ENCODE data around the gene PPARD.

- TF ChIP-seq CTCF (IDR thresholded peaks at IDR 0.05 in 4 of 5, conservative IDR thresholded peaks at IDR 0.05 in 1 of 5) (no peak), POLR2A (IDR thresholded peaks at IDR 0.05) (no peak)
Measured at GRCh38 chr6:35341557-35341956, 801 bp upstream of the PPARD start.

All from gastrocnemius medialis (tissue), 4 donors.